Activated gamma-delta T cell treated with anti-CD3 and anti-CD28 coated beads, Interleukin-2, amount 50 U/mL, for 16 hours (primary cell): ENCODE data around the gene FRG1.
"Not testable (repeated sequence)": the region's sequence is repeated elsewhere in the genome, so short reads cannot be mapped to it uniquely, and the experiment has no call there.

Experiments
- DNase-seq: peaks from one replicate; pipeline ENCODE4 v3.0.0-alpha.2; 2020; ENCODE audit warnings: low read depth

Gene FRG1

GRCh38 chr4:189985651-189986243 lies 45.1 kb downstream of the FRG1 start:
- DNase-seq, result not testable (repeated sequence)

- no peak for DNase-seq
These were observed 48.3 kb downstream of the FRG1 start for GRCh38 chr4:189988877-189989431.

- not testable (repeated sequence) for DNase-seq
These were observed 49.3 kb downstream of the FRG1 start for GRCh38 chr4:189989941-189990340.
